H1 (cell line): ENCODE measurements around the gene ACCS. TPM values are rescaled to one million over a fixed set of nuclear protein-coding genes. Genes with fewer than 3 reads are reported as not detected.

Experiments
- NANOG ChIP-seq: IDR thresholded peaks from 2 replicates; pipeline ENCODE4 v1.6.1; 2011; ENCODE audit warnings: low read length, low read depth, mild to moderate bottlenecking, inconsistent platforms; ENCODE audit not compliant: insufficient read depth, poor library complexity, severe bottlenecking
- polyA plus RNA-seq, 7 experiments: library from polyadenylated mRNA; depleted of rRNA in 3 of 7; stranded (reverse) in 5 of 7; unstranded in 2 of 7; fragments of >200 nt in 5 of 7; fragments of 200-250 nt in 2 of 7; gene quantifications; 1 replicate in 5 of 7; 2 replicates in 1 of 7; 4 replicates in 1 of 7; pipeline versions ENCODE4 v1.2.1 to v1.2.3, GENCODE V29; 2011 to 2013; ENCODE audit warnings: missing spikeins in 2 of 7, mixed read lengths in 2 of 7
- total RNA-seq: library from RNA; stranded (reverse); fragmentation: NEBNext Ultra II Directional; extraction: Animal tissue kit (Norgen Biotek cat#: 25700); gene quantifications from 2 replicates; pipeline ENCODE4 v1.2.1, GENCODE V29; 2021
- TF ChIP-seq, protein P1 (sequence below), 3 experiments: IDR thresholded peaks; 1 replicate in 2 of 3; 2 replicates in 1 of 3; pipeline versions ENCODE4 v1.5.1 to v1.6.1; 2011; ENCODE audit warnings: low read length in 3 of 3, mild to moderate bottlenecking in 3 of 3, inconsistent platforms in 2 of 3, low read depth in 1 of 3, moderate library complexity in 1 of 3; ENCODE audit not compliant: insufficient read depth in 1 of 3; ENCODE audit errors: control extremely low read depth in 1 of 3

Gene ACCS
- total and polyA plus RNA-seq, 2 of the 8 experiments (the other 6 are each of a cell fraction or from before 2014, with no cell fraction given) = 6.0 to 8.0 TPM

DNA sequence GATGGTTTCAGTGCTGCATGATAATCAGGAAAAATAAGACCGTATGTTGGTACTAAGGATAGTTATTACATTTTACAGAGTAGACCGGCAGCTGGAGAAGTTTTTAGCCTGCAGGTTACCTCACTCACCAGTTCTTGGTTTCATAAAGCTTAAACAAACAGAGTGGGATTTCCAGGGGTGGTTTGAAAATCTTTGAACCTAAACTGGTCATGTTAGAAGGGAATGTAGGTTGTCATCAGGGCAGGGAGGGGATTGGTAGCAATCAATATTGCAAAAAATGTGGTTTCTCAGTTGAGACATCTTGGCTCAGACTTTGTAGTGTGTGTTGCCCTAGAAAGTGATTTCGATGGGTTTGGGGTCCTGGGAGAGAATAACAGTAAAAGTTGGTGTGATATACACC is 46.9 kb downstream of the ACCS start (continued):
- TF ChIP-seq, protein P1, sequence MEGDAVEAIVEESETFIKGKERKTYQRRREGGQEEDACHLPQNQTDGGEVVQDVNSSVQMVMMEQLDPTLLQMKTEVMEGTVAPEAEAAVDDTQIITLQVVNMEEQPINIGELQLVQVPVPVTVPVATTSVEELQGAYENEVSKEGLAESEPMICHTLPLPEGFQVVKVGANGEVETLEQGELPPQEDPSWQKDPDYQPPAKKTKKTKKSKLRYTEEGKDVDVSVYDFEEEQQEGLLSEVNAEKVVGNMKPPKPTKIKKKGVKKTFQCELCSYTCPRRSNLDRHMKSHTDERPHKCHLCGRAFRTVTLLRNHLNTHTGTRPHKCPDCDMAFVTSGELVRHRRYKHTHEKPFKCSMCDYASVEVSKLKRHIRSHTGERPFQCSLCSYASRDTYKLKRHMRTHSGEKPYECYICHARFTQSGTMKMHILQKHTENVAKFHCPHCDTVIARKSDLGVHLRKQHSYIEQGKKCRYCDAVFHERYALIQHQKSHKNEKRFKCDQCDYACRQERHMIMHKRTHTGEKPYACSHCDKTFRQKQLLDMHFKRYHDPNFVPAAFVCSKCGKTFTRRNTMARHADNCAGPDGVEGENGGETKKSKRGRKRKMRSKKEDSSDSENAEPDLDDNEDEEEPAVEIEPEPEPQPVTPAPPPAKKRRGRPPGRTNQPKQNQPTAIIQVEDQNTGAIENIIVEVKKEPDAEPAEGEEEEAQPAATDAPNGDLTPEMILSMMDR (IDR thresholded peaks at IDR 0.05; ENCODE audit: control extremely low read depth in 1 of 3, insufficient read depth in 1 of 3, low read depth in 1 of 3, low read length in 3 of 3) = no peak
- TF ChIP-seq NANOG = no peak
